Stimulated activated CD8-positive, alpha-beta memory T cell treated with anti-CD3 and anti-CD28 coated beads, Interleukin-12 subunit alpha, Interleukin-12 subunit beta, amount 100 ng/mL, for 24 hours (primary cell): Measurements from ENCODE around the gene PTPN6.

ENCODE experiments used
- DNase-seq: peaks from one replicate; pipeline ENCODE4 v3.0.0-alpha.2; 2020; ENCODE audit errors: extremely low read depth

Gene PTPN6

DNA sequence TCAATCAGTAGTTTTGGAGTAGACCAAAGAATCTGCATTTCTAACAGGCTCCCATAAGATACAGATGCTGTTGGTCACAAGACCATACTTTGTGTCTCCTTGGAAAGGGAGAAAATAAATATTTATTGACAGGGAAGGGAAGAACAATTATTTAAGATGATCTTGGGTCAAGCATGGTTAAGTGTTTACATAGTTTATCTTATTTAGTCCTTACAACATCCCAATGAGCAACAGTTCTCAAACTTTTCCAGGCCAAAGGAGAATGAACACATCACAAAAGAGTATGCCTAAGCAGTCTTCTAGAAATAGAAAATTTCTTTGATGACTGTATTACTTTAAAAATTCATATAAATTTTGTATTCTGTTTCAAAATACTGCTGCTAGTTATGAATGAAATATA lies 58.4 kb downstream of the PTPN6 start:
- no peak for DNase-seq
